ENCODE results near the gene SPO11. TPM values are rescaled to one million over a fixed set of nuclear protein-coding genes. Genes with fewer than 3 reads are reported as not detected.

SPO11 gene
- total and polyA plus RNA-seq, 2 of the 4 experiments (the other 2 are of a cell fraction) = not detected

DNA sequence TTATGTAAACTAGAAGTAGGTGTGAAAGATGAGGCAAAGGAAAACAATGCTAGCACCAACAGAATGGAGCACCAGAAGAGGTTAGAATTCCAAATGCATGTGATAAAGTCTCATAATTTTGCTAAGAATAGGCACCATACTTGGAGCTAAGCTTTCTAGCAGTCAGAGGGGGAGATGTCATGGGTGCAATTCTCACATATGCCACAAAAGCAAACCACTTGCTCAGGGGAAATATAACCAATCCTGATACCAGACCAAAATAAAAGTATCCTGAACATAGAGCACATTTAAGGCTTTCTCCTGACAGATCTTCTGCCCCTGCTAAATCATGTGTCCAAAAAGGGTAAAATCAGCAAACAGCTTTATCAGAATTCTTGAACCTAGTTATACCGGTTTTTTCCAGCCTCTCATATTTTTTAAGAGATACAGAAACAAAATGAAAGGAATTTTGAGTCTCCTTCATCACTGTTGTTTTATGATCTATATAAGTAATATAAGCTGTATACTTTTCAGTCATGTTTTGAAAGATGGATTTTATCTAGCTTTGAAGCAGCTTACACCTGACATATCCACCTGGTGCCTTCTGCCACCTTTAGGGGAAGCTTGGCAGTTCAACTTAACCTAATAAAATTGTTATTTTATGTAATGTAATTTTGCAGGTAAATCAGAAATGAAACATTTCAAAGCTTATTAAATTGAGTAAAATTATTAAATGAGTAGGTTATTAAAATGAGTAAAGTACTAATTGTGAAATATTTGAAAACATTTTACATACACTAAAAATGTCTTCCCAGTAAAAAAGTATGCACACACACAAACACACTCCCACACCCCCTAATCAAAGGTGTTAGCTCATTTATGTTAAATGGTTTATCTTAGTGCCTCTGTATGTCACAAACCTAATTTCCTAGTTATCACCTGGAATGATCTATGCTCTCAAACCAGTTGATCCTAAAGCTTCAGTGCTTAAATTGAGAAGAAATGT, 2.8 kb downstream of the SPO11 start:
- no peak overlapping the region for H2BK15ac ChIP-seq (ENCODE audit: low read depth, low read length)
- H4K91ac ChIP-seq (ENCODE audit: insufficient read depth, low read depth, low read length) = no peak overlapping the region
- no peak overlapping the region for H3K4me3 ChIP-seq (ENCODE audit: insufficient read depth, low read depth, low read length)
- no peaks in the 10 kb centered on the region for H3K9me1 ChIP-seq (ENCODE audit: insufficient read depth, low read length)
- ChIA-PET CTCF (interaction anchor here (2.1 kb wide), 1 partner anchor 14 kb away, joined by 10 read pairs; no protein-coding TSS in a partner anchor), POLR2A (ENCODE audit: unreplicated experiment) (no interaction called here)
- no peaks in the 10 kb centered on the region for H3K79me1 ChIP-seq (ENCODE audit: low read depth in 1 of 2, low read length in 2 of 2)
- H2AK9ac ChIP-seq (replicated peaks; ENCODE audit: low read depth, low read length, poor library complexity) = no peak overlapping the region
- no CpG with 5 or more reads among the region's 1 CpG for WGBS, 2 experiments (ENCODE audit: extremely low coverage in 2 of 2, insufficient read length in 1 of 2)
- no peak overlapping the region for H2BK5ac ChIP-seq (ENCODE audit: low read depth, low read length, poor library complexity, severe bottlenecking)
- no peak overlapping the region for H2AFZ ChIP-seq (replicated peaks; ENCODE audit: low read length, poor library complexity)
- no peak for ATAC-seq (ENCODE audit: low read depth)
- no peak overlapping the region for H3K9ac ChIP-seq (ENCODE audit: low read depth, low read length)
- no peak overlapping the region for H2AK5ac ChIP-seq (ENCODE audit: low read depth, low read length)
- H3K56ac ChIP-seq (ENCODE audit: extremely low read depth, insufficient read depth, low read length) = no peak overlapping the region
- H3K36me3 ChIP-seq (ENCODE audit: control insufficient read depth, insufficient read depth, low read length) = no peaks in the 10 kb centered on the region
- H3K4me2 ChIP-seq (ENCODE audit: low read depth, low read length) = no peak overlapping the region
- in situ Hi-C loops (cut with MboI; ENCODE audit: low sequenced_read_pairs) (no loop called here), dilution Hi-C loops (cut with HindIII; ENCODE audit: low sequenced_read_pairs, unreplicated experiment) (no loop called here), intact Hi-C loops (cut with micrococcal nuclease) (no loop called here)
- no TSS peak for BruUV-seq (replicated peaks)
- no peak overlapping the region for H3K14ac ChIP-seq (replicated peaks; ENCODE audit: low read depth, low read length)
- H4K20me1 ChIP-seq (ENCODE audit: insufficient read depth, low read length) = no peaks in the 10 kb centered on the region
- no peak overlapping the region for H2BK120ac ChIP-seq (ENCODE audit: low read depth, low read length)
- H3K27ac ChIP-seq (ENCODE audit: insufficient read depth, low read length) = no peak overlapping the region
- no peak overlapping the region for H3K18ac ChIP-seq (ENCODE audit: low read depth, low read length)
- H3K4ac ChIP-seq (ENCODE audit: low read depth, low read length) = no peak overlapping the region
- H3K9me3 ChIP-seq (ENCODE audit: control insufficient read depth, insufficient read depth, low read length) = no peaks in the 10 kb centered on the region
- DNase-seq = no peak
- H3K27me3 ChIP-seq (ENCODE audit: control insufficient read depth, insufficient read depth, low read length) = peaks cover 9% of the 10 kb centered on the region
- no peak overlapping the region for H2BK20ac ChIP-seq (ENCODE audit: low read depth, low read length)
- H3K23ac ChIP-seq (ENCODE audit: low read depth, low read length) = no peak overlapping the region
- no peaks in the 10 kb centered on the region for H3K4me1 ChIP-seq (ENCODE audit: control insufficient read depth, insufficient read depth, low read length)
- no peak overlapping the region for H4K5ac ChIP-seq (ENCODE audit: low read depth, low read length)
- TF ChIP-seq, protein P1, sequence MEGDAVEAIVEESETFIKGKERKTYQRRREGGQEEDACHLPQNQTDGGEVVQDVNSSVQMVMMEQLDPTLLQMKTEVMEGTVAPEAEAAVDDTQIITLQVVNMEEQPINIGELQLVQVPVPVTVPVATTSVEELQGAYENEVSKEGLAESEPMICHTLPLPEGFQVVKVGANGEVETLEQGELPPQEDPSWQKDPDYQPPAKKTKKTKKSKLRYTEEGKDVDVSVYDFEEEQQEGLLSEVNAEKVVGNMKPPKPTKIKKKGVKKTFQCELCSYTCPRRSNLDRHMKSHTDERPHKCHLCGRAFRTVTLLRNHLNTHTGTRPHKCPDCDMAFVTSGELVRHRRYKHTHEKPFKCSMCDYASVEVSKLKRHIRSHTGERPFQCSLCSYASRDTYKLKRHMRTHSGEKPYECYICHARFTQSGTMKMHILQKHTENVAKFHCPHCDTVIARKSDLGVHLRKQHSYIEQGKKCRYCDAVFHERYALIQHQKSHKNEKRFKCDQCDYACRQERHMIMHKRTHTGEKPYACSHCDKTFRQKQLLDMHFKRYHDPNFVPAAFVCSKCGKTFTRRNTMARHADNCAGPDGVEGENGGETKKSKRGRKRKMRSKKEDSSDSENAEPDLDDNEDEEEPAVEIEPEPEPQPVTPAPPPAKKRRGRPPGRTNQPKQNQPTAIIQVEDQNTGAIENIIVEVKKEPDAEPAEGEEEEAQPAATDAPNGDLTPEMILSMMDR (conservative IDR thresholded peaks at IDR 0.05; ENCODE audit: low read depth, low read length) = no peak
- TF ChIP-seq CHD1 (IDR thresholded peaks at IDR 0.05; ENCODE audit: low read depth, low read length) (no peak), BHLHE40 (IDR thresholded peaks at IDR 0.05; ENCODE audit: low read depth, low read length) (no peak), CEBPB (IDR thresholded peaks at IDR 0.05; ENCODE audit: low read depth, low read length) (no peak), MAZ (IDR thresholded peaks at IDR 0.05; ENCODE audit: borderline replicate concordance, low read depth, low read length) (no peak), RFX5 (IDR thresholded peaks at IDR 0.05; ENCODE audit: low read depth, low read length) (no peak), FOS (IDR thresholded peaks at IDR 0.05; ENCODE audit: low read depth, low read length) (no peak), RCOR1 (IDR thresholded peaks at IDR 0.05; ENCODE audit: insufficient replicate concordance, low read length) (no peak), SMC3 (IDR thresholded peaks at IDR 0.05; ENCODE audit: low read depth, low read length) (no peak)
- TF ChIP-seq, protein P2, sequence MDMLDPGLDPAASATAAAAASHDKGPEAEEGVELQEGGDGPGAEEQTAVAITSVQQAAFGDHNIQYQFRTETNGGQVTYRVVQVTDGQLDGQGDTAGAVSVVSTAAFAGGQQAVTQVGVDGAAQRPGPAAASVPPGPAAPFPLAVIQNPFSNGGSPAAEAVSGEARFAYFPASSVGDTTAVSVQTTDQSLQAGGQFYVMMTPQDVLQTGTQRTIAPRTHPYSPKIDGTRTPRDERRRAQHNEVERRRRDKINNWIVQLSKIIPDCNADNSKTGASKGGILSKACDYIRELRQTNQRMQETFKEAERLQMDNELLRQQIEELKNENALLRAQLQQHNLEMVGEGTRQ (IDR thresholded peaks at IDR 0.05; ENCODE audit: low read depth, low read length) = no peak
- TF ChIP-seq, protein P3, sequence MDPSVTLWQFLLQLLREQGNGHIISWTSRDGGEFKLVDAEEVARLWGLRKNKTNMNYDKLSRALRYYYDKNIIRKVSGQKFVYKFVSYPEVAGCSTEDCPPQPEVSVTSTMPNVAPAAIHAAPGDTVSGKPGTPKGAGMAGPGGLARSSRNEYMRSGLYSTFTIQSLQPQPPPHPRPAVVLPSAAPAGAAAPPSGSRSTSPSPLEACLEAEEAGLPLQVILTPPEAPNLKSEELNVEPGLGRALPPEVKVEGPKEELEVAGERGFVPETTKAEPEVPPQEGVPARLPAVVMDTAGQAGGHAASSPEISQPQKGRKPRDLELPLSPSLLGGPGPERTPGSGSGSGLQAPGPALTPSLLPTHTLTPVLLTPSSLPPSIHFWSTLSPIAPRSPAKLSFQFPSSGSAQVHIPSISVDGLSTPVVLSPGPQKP (IDR thresholded peaks at IDR 0.05; ENCODE audit: borderline replicate concordance, low read depth, low read length) = no peak
- H4K8ac ChIP-seq (ENCODE audit: low read depth in 2 of 2, low read length in 2 of 2) = no peak overlapping the region

Data from IMR-90 (cell line).